HCT116 (cell line): ENCODE measurements around the gene SECISBP2L. TPM values are rescaled to one million over a fixed set of nuclear protein-coding genes. Genes with fewer than 3 reads are reported as not detected.
"Not testable (repeated sequence)": the region's sequence is repeated elsewhere in the genome, so short reads cannot be mapped to it uniquely, and the experiment has no call there.

Experiments used
- ATAC-seq: fragments of 200-7000 bp; cut with Tn5 transposase; 2 replicates; pipeline ENCODE4 v1.9.1; 2020; ENCODE audit warnings: mild to moderate bottlenecking, moderate library complexity
- BruUV-seq: library from RNA; stranded (reverse); fragments of 400-500 nt; replicated peaks from 2 replicates; lab custom pipeline; 2021; lab: Mats Ljungman, UMichigan
- CTCF ChIA-PET: fragments of 300-600 bp; sonication (Branson Sonifier 250); formaldehyde crosslinking; loops from one replicate; lab custom pipeline; 2021; ENCODE audit warnings: antibody characterized with exemption; lab: Charles Lee
- POLR2A ChIA-PET: fragments of 300-600, 350-600 bp; sonication (Branson Sonifier 250); formaldehyde crosslinking; loops from one replicate; lab custom pipeline; 2021; ENCODE audit warnings: antibody characterized with exemption; lab: Charles Lee
- RAD21 ChIA-PET, 2 experiments: fragments of 300-600 bp; sonication (Branson Sonifier 250); formaldehyde crosslinking; loops; one replicate each; lab custom pipeline; 2023; ENCODE audit warnings: low total read pairs in 2 of 2; ENCODE audit not compliant: uncharacterized antibody in 2 of 2, unreplicated experiment in 2 of 2, low non-redundant PET in 1 of 2; lab: Charles Lee
- DNase-seq: peaks from one replicate; pipeline ENCODE4 v3.0.0-alpha.2; 2010; ENCODE audit warnings: low read depth, low spot score
- H2AFZ ChIP-seq: fragments of 200-600 bp; shearing (Covaris generic), sonication (generic); 2 replicates; pipeline ENCODE4 v1.6.1; 2017; ENCODE audit warnings: low read depth, mixed run types, mixed read lengths, antibody characterized with exemption, low read length; ENCODE audit not compliant: poor library complexity, severe bottlenecking
- H3K27ac ChIP-seq: 2 replicates; pipeline ENCODE4 v1.5.1; 2012; ENCODE audit warnings: low read depth, low read length
- H3K27me3 ChIP-seq: fragments of 200-600 bp; sonication (generic); 2 replicates; pipeline ENCODE4 v1.6.1; 2016; ENCODE audit warnings: mixed run types, low read length, mixed read lengths; ENCODE audit not compliant: insufficient read depth
- H3K36me3 ChIP-seq, 2 experiments: fragments of 200-500 bp in 1 of 2; fragments of 200-600 bp in 1 of 2; sonication (Bioruptor generic) in 1 of 2; sonication (generic) in 1 of 2; 2 replicates each; pipeline versions ENCODE4 v1.5.1 to v1.6.1; 2014 to 2016; ENCODE audit warnings: low read length in 2 of 2, inconsistent platforms in 1 of 2, mixed read lengths in 1 of 2, mixed run types in 1 of 2; ENCODE audit not compliant: insufficient read depth in 2 of 2, control insufficient read depth in 1 of 2
- H3K4me1 ChIP-seq, 2 experiments: fragments of 200-600 bp in 1 of 2; sonication (generic) in 1 of 2; 2 replicates each; pipeline versions ENCODE4 v1.5.1 to v1.6.1; 2012 to 2017; ENCODE audit warnings: low read length in 2 of 2, inconsistent platforms in 1 of 2, mild to moderate bottlenecking in 1 of 2, mixed read lengths in 1 of 2, mixed run types in 1 of 2, moderate library complexity in 1 of 2; ENCODE audit not compliant: insufficient read depth in 2 of 2, control insufficient read depth in 1 of 2
- H3K4me2 ChIP-seq: fragments of 200-600 bp; sonication (generic); 2 replicates; pipeline ENCODE4 v1.6.1; 2017; ENCODE audit warnings: mixed run types, low read length, mixed read lengths
- H3K4me3 ChIP-seq, 2 experiments: fragments of 200-600 bp in 1 of 2; sonication (generic) in 1 of 2; replicated peaks in 1 of 2; 2 replicates each; pipeline ENCODE4 v1.5.1; 2011 to 2016; ENCODE audit warnings: low read length in 2 of 2, control low read depth in 1 of 2, low read depth in 1 of 2, mild to moderate bottlenecking in 1 of 2, mixed read lengths in 1 of 2, mixed run types in 1 of 2
- H3K79me2 ChIP-seq: fragments of 200-600 bp; sonication (generic); 2 replicates; pipeline ENCODE4 v1.6.1; 2017; ENCODE audit warnings: mild to moderate bottlenecking, mixed run types, low read length, moderate library complexity, mixed read lengths; ENCODE audit not compliant: insufficient read depth
- H3K9ac ChIP-seq: fragments of 200-600 bp; sonication (generic); 2 replicates; pipeline ENCODE4 v1.6.1; 2016; ENCODE audit warnings: low read length, mixed read lengths
- H3K9me2 ChIP-seq: fragments of 200-600 bp; sonication (generic), shearing (Covaris generic); 2 replicates; pipeline ENCODE4 v1.6.1; 2017; ENCODE audit warnings: mixed run types, mild to moderate bottlenecking, moderate library complexity; ENCODE audit not compliant: insufficient read depth
- H3K9me3 ChIP-seq, 2 experiments: fragments of 200-500 bp in 1 of 2; fragments of 200-600 bp in 1 of 2; sonication (Bioruptor generic) in 1 of 2; sonication (generic) in 1 of 2; 2 replicates each; pipeline ENCODE4 v1.6.1; 2014 to 2017; ENCODE audit warnings: low read length in 2 of 2, mixed read lengths in 2 of 2, inconsistent platforms in 1 of 2, low read depth in 1 of 2, mild to moderate bottlenecking in 1 of 2, mixed run types in 1 of 2, moderate library complexity in 1 of 2; ENCODE audit not compliant: control insufficient read depth in 1 of 2, insufficient read depth in 1 of 2
- H4K20me1 ChIP-seq: fragments of 200-600 bp; sonication (generic), shearing (Covaris generic); 2 replicates; pipeline ENCODE4 v1.6.1; 2017; ENCODE audit warnings: mixed run types, mild to moderate bottlenecking, moderate library complexity; ENCODE audit not compliant: insufficient read depth
- CBX3 ChIP-seq: IDR thresholded peaks from 2 replicates; pipeline ENCODE4 v1.6.1; 2012; ENCODE audit warnings: low read depth
- CEBPB ChIP-seq: IDR thresholded peaks from 2 replicates; pipeline ENCODE4 v1.6.1; 2012; ENCODE audit warnings: low read depth
- EGR1 ChIP-seq: IDR thresholded peaks from 2 replicates; pipeline ENCODE4 v1.6.1; 2012; ENCODE audit warnings: low read depth
- ELF1 ChIP-seq: IDR thresholded peaks from 2 replicates; pipeline ENCODE4 v1.6.1; 2012; ENCODE audit warnings: low read depth, borderline replicate concordance
- EZH2phosphoT487 ChIP-seq: fragments of 200-600 bp; IDR thresholded peaks from 2 replicates; pipeline ENCODE4 v1.6.1; 2018; ENCODE audit warnings: antibody characterized with exemption, borderline replicate concordance
- JUND ChIP-seq: IDR thresholded peaks from 2 replicates; pipeline ENCODE4 v1.6.1; 2012
- SIN3A ChIP-seq: IDR thresholded peaks from 2 replicates; pipeline ENCODE4 v1.6.1; 2012; ENCODE audit warnings: low read depth
- SP1 ChIP-seq: IDR thresholded peaks from 2 replicates; pipeline ENCODE4 v1.6.1; 2012; ENCODE audit warnings: low read depth
- TCF7L2 ChIP-seq: IDR thresholded peaks from 2 replicates; pipeline ENCODE4 v1.7.0; 2011; ENCODE audit warnings: borderline replicate concordance, inconsistent platforms; ENCODE audit not compliant: insufficient read depth, insufficient read length; ENCODE audit errors: extremely low read depth
- intact Hi-C: fragments of 100-400 bp; cut with micrococcal nuclease; formaldehyde crosslinking; loops from 2 replicates; pipeline ENCODE4 v1.10.0; 2022
- total RNA-seq: library from RNA; stranded (reverse); gene quantifications from one replicate; pipeline ENCODE4 v1.2.1, GENCODE V29; 2021; ENCODE audit not compliant: unreplicated experiment
- TF ChIP-seq, protein P1 (sequence below): IDR thresholded peaks from 2 replicates; pipeline ENCODE4 v1.6.1; 2012

Gene SECISBP2L
- total RNA-seq, 1 experiment from 2014 or later: 22.9 TPM

DNA sequence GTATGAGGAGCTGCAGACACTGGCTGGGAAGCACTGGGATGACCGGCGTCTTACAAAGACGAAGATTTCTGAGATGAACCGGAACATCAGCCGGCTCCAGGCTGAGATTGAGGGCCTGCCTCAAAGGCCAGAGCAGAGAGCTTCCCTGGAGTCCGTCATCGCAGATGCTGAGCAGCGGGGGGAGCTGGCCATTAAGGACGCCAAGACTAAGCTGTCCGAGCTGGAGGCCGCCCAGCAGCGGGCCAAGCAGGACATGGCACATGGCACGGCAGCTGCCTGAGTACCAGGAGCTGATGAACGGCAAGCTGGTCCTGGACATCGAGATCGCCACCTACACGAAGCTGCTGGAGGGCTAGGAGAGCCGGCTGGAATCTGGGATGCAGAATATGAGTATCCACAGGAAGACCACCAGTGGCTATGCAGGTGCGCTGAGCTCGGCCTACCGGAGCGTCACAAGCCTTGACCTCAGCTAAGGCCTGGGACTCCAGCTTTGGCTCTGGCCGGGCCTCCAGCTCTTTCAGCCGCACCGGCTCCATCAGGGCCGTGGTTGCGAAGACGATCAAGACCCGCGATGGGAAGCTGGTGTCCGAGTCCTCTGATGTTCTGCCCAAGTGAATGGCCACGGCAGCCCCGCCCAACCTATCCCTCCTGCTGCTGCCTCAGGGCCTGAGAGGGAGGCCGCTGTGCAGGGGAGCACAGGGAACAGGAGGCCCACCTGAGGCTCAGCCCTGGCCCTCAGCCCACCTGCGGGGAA lies 73.3 kb downstream of the SECISBP2L start:
- Histone ChIP-seq H4K20me1 (no peaks in the 10 kb centered on the region), H3K79me2 (no peaks in the 10 kb centered on the region), H2AFZ (no peak overlapping the region), H3K36me3 (no peaks in the 10 kb centered on the region), H3K9me2 (no peaks in the 10 kb centered on the region), H3K4me2 (no peak overlapping the region), H3K27ac (no peak overlapping the region), H3K9me3 (no peaks in the 10 kb centered on the region), H3K4me1 (peaks cover 5 to 14% of the 10 kb centered on the region in 2 experiments; a peak in 3 of 4 replicates), H3K9ac (no peak overlapping the region), H3K27me3 (no peaks in the 10 kb centered on the region), H3K4me3 (no peak overlapping the region)
- TF ChIP-seq, protein P1, sequence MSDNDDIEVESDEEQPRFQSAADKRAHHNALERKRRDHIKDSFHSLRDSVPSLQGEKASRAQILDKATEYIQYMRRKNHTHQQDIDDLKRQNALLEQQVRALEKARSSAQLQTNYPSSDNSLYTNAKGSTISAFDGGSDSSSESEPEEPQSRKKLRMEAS: no peak
- TF ChIP-seq EGR1 (no peak), ELF1 (no peak), JUND (no peak), SP1 (no peak), CBX3 (no peak), TCF7L2 (no peak), SIN3A (no peak), EZH2phosphoT487 (no peak), CEBPB (no peak)
- ChIA-PET RAD21 (no interaction called here), CTCF (interaction anchor here (0.9 to 7.0 kb wide), 3 partner anchors 7 to 111 kb away, joined by 3 to 68 read pairs (median 35); partner anchors contain the start of gene SHC4), POLR2A (interaction anchor here (1.1 kb wide), 1 partner anchor 9 kb away, joined by 3 read pairs; the partner anchor contains the start of gene SHC4)
- BruUV-seq: no TSS peak
- intact Hi-C loops: no loop called here
- ATAC-seq (no peak), DNase-seq (no peak)

DNA sequence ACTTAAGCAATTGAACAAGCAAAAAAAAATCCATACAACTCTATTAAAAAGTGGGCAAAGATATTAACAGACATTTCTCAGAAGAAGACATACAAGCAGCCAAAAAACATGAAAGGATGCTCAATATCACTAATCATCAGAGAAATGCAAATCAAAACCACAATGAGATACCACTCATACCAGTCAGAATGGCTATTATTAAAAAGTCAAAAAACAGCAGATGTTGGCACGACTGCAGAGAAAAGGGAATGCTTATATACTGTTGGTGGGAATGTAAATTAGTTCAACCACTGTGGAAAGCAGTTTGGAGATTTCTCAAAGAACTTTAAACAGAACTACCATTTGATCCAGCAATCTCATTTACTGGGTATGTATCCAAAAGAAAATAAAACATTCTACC lies 75.3 kb downstream of the SECISBP2L start:
- H3K27me3 ChIP-seq, intact Hi-C loops, BruUV-seq, H3K9me3 ChIP-seq, H3K9ac ChIP-seq, ATAC-seq, H3K79me2 ChIP-seq, POLR2A ChIA-PET, H3K27ac ChIP-seq, DNase-seq, H3K36me3 ChIP-seq, H3K4me2 ChIP-seq, CTCF ChIA-PET, H3K4me3 ChIP-seq, H4K20me1 ChIP-seq, H2AFZ ChIP-seq, H3K9me2 ChIP-seq, RAD21 ChIA-PET: not testable (repeated sequence)
- peaks cover 5 to 12% of the 10 kb centered on the region in 2 experiments; a peak in 3 of 4 replicates for H3K4me1 ChIP-seq
